Glutamatergic neuron (in vitro differentiated cells): ENCODE results near the gene ESYT1. TPM values are rescaled to one million over a fixed set of nuclear protein-coding genes. Genes with fewer than 3 reads are reported as not detected.

ENCODE experiments used
- DNase-seq: peaks from one replicate; pipeline ENCODE4 v3.0.0; 2022
- H3K27ac Mint-ChIP-seq: one replicate; pipeline ENCODE4 v1.8.0; 2020; ENCODE audit warnings: mild to moderate bottlenecking, mixed read lengths, inconsistent platforms; ENCODE audit not compliant: unreplicated experiment
- H3K27me3 Mint-ChIP-seq: one replicate; pipeline ENCODE4 v1.8.0; 2020; ENCODE audit warnings: mild to moderate bottlenecking, moderate library complexity, mixed read lengths, inconsistent platforms; ENCODE audit not compliant: unreplicated experiment
- H3K36me3 Mint-ChIP-seq: one replicate; pipeline ENCODE4 v1.8.0; 2020; ENCODE audit warnings: mild to moderate bottlenecking, mixed read lengths, inconsistent platforms; ENCODE audit not compliant: unreplicated experiment
- H3K4me1 Mint-ChIP-seq: one replicate; pipeline ENCODE4 v1.8.0; 2020; ENCODE audit warnings: mild to moderate bottlenecking, low read depth, mixed read lengths, inconsistent platforms; ENCODE audit not compliant: unreplicated experiment
- H3K4me3 Mint-ChIP-seq: one replicate; pipeline ENCODE4 v1.8.0; 2020; ENCODE audit warnings: mild to moderate bottlenecking, mixed read lengths, inconsistent platforms; ENCODE audit not compliant: unreplicated experiment
- H3K9me3 Mint-ChIP-seq: one replicate; pipeline ENCODE4 v1.8.0; 2020; ENCODE audit warnings: mild to moderate bottlenecking, moderate library complexity, mixed read lengths, inconsistent platforms; ENCODE audit not compliant: unreplicated experiment
- CTCF ChIP-seq: fragments of 200-600 bp; sonication (generic); IDR thresholded peaks from one replicate; pipeline ENCODE4 v1.5.0; 2021; ENCODE audit not compliant: partially characterized antibody, unreplicated experiment
- total RNA-seq: library from RNA; stranded (reverse); fragmentation: NEBNext Ultra II Directional; extraction: Animal tissue kit (Norgen Biotek cat#: 25700); gene quantifications from one replicate; pipeline ENCODE4 v1.2.1, GENCODE V29; 2021; ENCODE audit not compliant: unreplicated experiment

ESYT1 gene
- total RNA-seq, 1 donor from 2014 or later: 144 TPM

GRCh38 chr12:56082967-56083366 lies 45.1 kb upstream of the ESYT1 start:
- Mint-ChIP-seq H3K4me3 (no peak overlapping the region), H3K4me1 (no peaks in the 10 kb centered on the region), H3K36me3 (no peaks in the 10 kb centered on the region), H3K27ac (no peak overlapping the region), H3K9me3 (peaks cover 10% of the 10 kb centered on the region), H3K27me3 (peaks cover 4% of the 10 kb centered on the region)
- DNase-seq: no peak
- TF ChIP-seq CTCF: no peak

- Mint-ChIP-seq H3K9me3 (peaks cover 5% of the 10 kb centered on the region), H3K4me3 (no peak overlapping the region), H3K36me3 (no peaks in the 10 kb centered on the region), H3K4me1 (no peaks in the 10 kb centered on the region), H3K27me3 (no peaks in the 10 kb centered on the region), H3K27ac (no peak overlapping the region)
- no peak for TF ChIP-seq CTCF
- peak; percentile 22 for DNase-seq
Measured at GRCh38 chr12:56084958-56085543, 43.0 kb upstream of the ESYT1 start.

GRCh38 chr12:56086096-56086495 lies 42.0 kb upstream of the ESYT1 start:
- Mint-ChIP-seq H3K9me3 (peaks cover 5% of the 10 kb centered on the region), H3K27ac (no peak overlapping the region), H3K4me3 (no peak overlapping the region), H3K27me3 (no peaks in the 10 kb centered on the region), H3K4me1 (no peaks in the 10 kb centered on the region), H3K36me3 (no peaks in the 10 kb centered on the region)
- DNase-seq: no peak
- no peak for TF ChIP-seq CTCF

- Mint-ChIP-seq H3K9me3 (peaks cover 5% of the 10 kb centered on the region), H3K4me1 (no peaks in the 10 kb centered on the region), H3K4me3 (no peak overlapping the region), H3K36me3 (no peaks in the 10 kb centered on the region), H3K27ac (no peak overlapping the region), H3K27me3 (no peaks in the 10 kb centered on the region)
- DNase-seq: no peak
- TF ChIP-seq CTCF: no peak
Measured at GRCh38 chr12:56086608-56087007, 41.5 kb upstream of the ESYT1 start.

GRCh38 chr12:56087220-56087619 lies 40.8 kb upstream of the ESYT1 start:
- H3K4me1 Mint-ChIP-seq: no peaks in the 10 kb centered on the region

More at GRCh38 chr12:56087220-56087619, 40.8 kb upstream of the ESYT1 start:
- H3K27ac Mint-ChIP-seq: no peak overlapping the region
- H3K9me3 Mint-ChIP-seq: peaks cover 5% of the 10 kb centered on the region
- no peak for TF ChIP-seq CTCF
- DNase-seq: no peak
- no peaks in the 10 kb centered on the region for H3K36me3 Mint-ChIP-seq
- H3K4me3 Mint-ChIP-seq: no peak overlapping the region
- H3K27me3 Mint-ChIP-seq: no peaks in the 10 kb centered on the region
